ENCODE data around the gene FMO3.

- TF ChIP-seq ESRRA (CRISPR knock-in tag; IDR thresholded peaks at IDR 0.05; ENCODE audit: borderline replicate concordance) = no peak
- no peak for TF ChIP-seq FOXK1 (CRISPR knock-in tag; IDR thresholded peaks at IDR 0.05)
- no peak for TF ChIP-seq E2F1 (CRISPR knock-in tag; IDR thresholded peaks at IDR 0.05)
- no peak for TF ChIP-seq MAX (CRISPR knock-in tag; IDR thresholded peaks at IDR 0.05)
- no peak for TF ChIP-seq CTCF (IDR thresholded peaks at IDR 0.05)
- no peak for TF ChIP-seq ZMAT4 (CRISPR knock-in tag; IDR thresholded peaks at IDR 0.05)
- no peak for TF ChIP-seq USF1 (CRISPR knock-in tag; IDR thresholded peaks at IDR 0.05)
Observed at GRCh38 chr1:171084870-171085269, 5.8 kb upstream of the FMO3 start.
